Loucy (cell line): ENCODE data around the gene COX7A2.

Experiments used
- H2AFZ ChIP-seq: fragments of 200-600 bp; sonication (generic); 2 replicates; pipeline ENCODE4 v1.6.0; 2016; ENCODE audit warnings: antibody characterized with exemption, mild to moderate bottlenecking, low read length, moderate library complexity
- H3F3A ChIP-seq: fragments of 200-600 bp; 2 replicates; pipeline ENCODE4 v1.6.0; 2016; ENCODE audit warnings: antibody characterized with exemption, low read depth, mild to moderate bottlenecking
- H3K27me3 ChIP-seq: fragments of 200-600 bp; sonication (generic); 2 replicates; pipeline ENCODE4 v1.6.1; 2014; ENCODE audit warnings: low read length, mild to moderate bottlenecking; ENCODE audit not compliant: insufficient read depth, poor library complexity, severe bottlenecking
- H3K36me3 ChIP-seq: fragments of 200-600 bp; sonication (generic); 2 replicates; pipeline ENCODE4 v1.6.1; 2016; ENCODE audit warnings: low read length; ENCODE audit not compliant: insufficient read depth
- H3K4me1 ChIP-seq: fragments of 200-600 bp; sonication (generic); 2 replicates; pipeline ENCODE4 v1.5.1; 2014; ENCODE audit warnings: low read length, mild to moderate bottlenecking; ENCODE audit not compliant: insufficient read depth, poor library complexity, severe bottlenecking
- H3K4me2 ChIP-seq: fragments of 200-600 bp; sonication (generic); 2 replicates; pipeline ENCODE4 v1.6.0; 2014; ENCODE audit warnings: antibody characterized with exemption, low read length, low read depth, mild to moderate bottlenecking; ENCODE audit not compliant: poor library complexity, severe bottlenecking
- H3K4me3 ChIP-seq: fragments of 200-600 bp; sonication (generic); 2 replicates; pipeline ENCODE4 v1.5.1; 2014; ENCODE audit warnings: low read length, mild to moderate bottlenecking, mixed read lengths; ENCODE audit not compliant: poor library complexity, severe bottlenecking
- H3K79me2 ChIP-seq: fragments of 200-600 bp; sonication (generic); 2 replicates; pipeline ENCODE4 v1.6.1; 2014; ENCODE audit warnings: low read length; ENCODE audit not compliant: insufficient read depth
- H3K9ac ChIP-seq: fragments of 200-600 bp; sonication (generic); 2 replicates; pipeline ENCODE4 v1.6.0; 2014; ENCODE audit warnings: mild to moderate bottlenecking, low read depth, low read length, moderate library complexity; ENCODE audit not compliant: poor library complexity, severe bottlenecking
- H3K9me2 ChIP-seq: fragments of 200-600 bp; sonication (generic); replicated peaks from 2 replicates; pipeline ENCODE4 v1.6.1; 2016; ENCODE audit warnings: low read depth, low read length, mixed read lengths
- H3K9me3 ChIP-seq: fragments of 200-600 bp; sonication (generic); 2 replicates; pipeline ENCODE4 v1.6.1; 2014; ENCODE audit warnings: mild to moderate bottlenecking, antibody characterized with exemption, low read length, low read depth; ENCODE audit not compliant: insufficient read depth
- H4K20me1 ChIP-seq: fragments of 200-600 bp; sonication (generic); 2 replicates; pipeline ENCODE4 v1.6.0; 2014; ENCODE audit warnings: antibody characterized with exemption, low read length, mild to moderate bottlenecking; ENCODE audit not compliant: insufficient read depth, poor library complexity, severe bottlenecking
- CTCF ChIP-seq: fragments of 200-600 bp; sonication (generic); conservative IDR thresholded peaks from 2 replicates; pipeline ENCODE4 v1.5.1; 2014; ENCODE audit warnings: mild to moderate bottlenecking, antibody characterized with exemption, low read length
- EZH2phosphoT487 ChIP-seq: fragments of 200-600 bp; IDR thresholded peaks from 2 replicates; pipeline ENCODE4 v1.6.1; 2018; ENCODE audit warnings: antibody characterized with exemption, mild to moderate bottlenecking, moderate library complexity, borderline replicate concordance

COX7A2 gene

GRCh38 chr6:75291331-75291730 is 47.7 kb upstream of the COX7A2 start:
- peaks cover 17% of the 10 kb centered on the region for H3K4me1 ChIP-seq
- no peak for TF ChIP-seq CTCF
- TF ChIP-seq EZH2phosphoT487 = no peak
- H3K9me3 ChIP-seq = no peaks in the 10 kb centered on the region
- H2AFZ ChIP-seq = no peak overlapping the region
- no peaks in the 10 kb centered on the region for H4K20me1 ChIP-seq
- no peaks in the 10 kb centered on the region for H3K9me2 ChIP-seq
- H3F3A ChIP-seq = no peaks in the 10 kb centered on the region
- 0 out of 2 replicates have a peak, but pooled peaks cover 2% of the 10 kb centered on the region for H3K79me2 ChIP-seq
- no peak overlapping the region for H3K4me3 ChIP-seq
- H3K9ac ChIP-seq = no peak overlapping the region
- no peaks in the 10 kb centered on the region for H3K36me3 ChIP-seq
- H3K27me3 ChIP-seq = no peaks in the 10 kb centered on the region
- no peak overlapping the region for H3K4me2 ChIP-seq

GRCh38 chr6:75290136-75290945 is 46.7 kb upstream of the COX7A2 start:
- Histone ChIP-seq H3K4me3 (no peak overlapping the region), H3K27me3 (no peaks in the 10 kb centered on the region), H3K9me2 (no peaks in the 10 kb centered on the region), H3K4me2 (no peak overlapping the region), H3F3A (no peaks in the 10 kb centered on the region), H3K36me3 (no peaks in the 10 kb centered on the region), H3K4me1 (peaks cover 23% of the 10 kb centered on the region), H2AFZ (no peak overlapping the region), H3K9ac (no peak overlapping the region), H4K20me1 (no peaks in the 10 kb centered on the region), H3K9me3 (no peaks in the 10 kb centered on the region), H3K79me2 (peaks cover 12% of the 10 kb centered on the region)
- TF ChIP-seq EZH2phosphoT487 (no peak), CTCF (no peak)

GRCh38 chr6:75288023-75288422 is 44.4 kb upstream of the COX7A2 start:
- no peaks in the 10 kb centered on the region for H3K27me3 ChIP-seq
- TF ChIP-seq EZH2phosphoT487 = no peak
- no peak for TF ChIP-seq CTCF
- H4K20me1 ChIP-seq = peaks cover 14% of the 10 kb centered on the region
- peak overlapping the region; percentile 92 for H3K4me3 ChIP-seq
- H2AFZ ChIP-seq = no peak overlapping the region
- no peaks in the 10 kb centered on the region for H3K9me3 ChIP-seq
- H3K79me2 ChIP-seq = peaks cover 31% of the 10 kb centered on the region
- H3K4me2 ChIP-seq = peak overlapping the region; percentile 89
- no peaks in the 10 kb centered on the region for H3K9me2 ChIP-seq
- H3K9ac ChIP-seq = no peak overlapping the region
- H3K36me3 ChIP-seq = no peaks in the 10 kb centered on the region
- H3F3A ChIP-seq = no peaks in the 10 kb centered on the region
- peaks cover 33% of the 10 kb centered on the region for H3K4me1 ChIP-seq
